OCI-LY3 (cell line): ENCODE measurements around the gene IER3.

ENCODE experiments used
- H2AFZ ChIP-seq: fragments of 200-600, 300-600 bp; shearing (Covaris generic); 2 replicates; pipeline ENCODE4 v1.6.0; 2014; ENCODE audit warnings: antibody characterized with exemption, low read depth, low read length
- H3K27ac ChIP-seq: fragments of 200-600, 300-600 bp; sonication (generic); 2 replicates; pipeline ENCODE4 v1.5.1; 2014; ENCODE audit warnings: mild to moderate bottlenecking, low read length, moderate library complexity, mixed read lengths
- H3K27me3 ChIP-seq: fragments of 200-600, 300-600 bp; sonication (generic); 2 replicates; pipeline ENCODE4 v1.6.1; 2014; ENCODE audit warnings: low read depth, low read length, mixed read lengths
- H3K36me3 ChIP-seq: fragments of 200-600, 300-600 bp; sonication (generic); replicated peaks from 2 replicates; pipeline ENCODE3; 2014; ENCODE audit warnings: low read depth, low read length, mixed read lengths
- H3K4me1 ChIP-seq: fragments of 300-600, 200-600 bp; sonication (generic); 2 replicates; pipeline ENCODE4 v1.6.1; 2014; ENCODE audit warnings: low read length, mixed read lengths
- H3K4me2 ChIP-seq: fragments of 200-600, 300-600 bp; sonication (generic); 2 replicates; pipeline ENCODE4 v1.6.1; 2014; ENCODE audit warnings: low read length, mixed read lengths
- H3K4me3 ChIP-seq: fragments of 300-600, 200-600 bp; sonication (generic); 2 replicates; pipeline ENCODE4 v1.5.1; 2014; ENCODE audit warnings: antibody characterized with exemption, mild to moderate bottlenecking, low read length, moderate library complexity
- H3K79me2 ChIP-seq: fragments of 300-600, 200-600 bp; shearing (Covaris generic); 2 replicates; pipeline ENCODE4 v1.6.1; 2014; ENCODE audit warnings: mild to moderate bottlenecking, low read length, mixed read lengths
- H3K9ac ChIP-seq: fragments of 300-600, 200-600 bp; shearing (Covaris generic); 2 replicates; pipeline ENCODE4 v1.6.0; 2014; ENCODE audit warnings: mild to moderate bottlenecking, low read length, moderate library complexity
- H3K9me3 ChIP-seq: fragments of 200-600, 300-600 bp; shearing (Covaris generic); 2 replicates; pipeline ENCODE4 v1.6.1; 2014; ENCODE audit warnings: low read length, mixed read lengths; ENCODE audit not compliant: insufficient read depth
- H4K20me1 ChIP-seq: fragments of 200-600, 300-600 bp; sonication (generic); 2 replicates; pipeline ENCODE4 v1.6.1; 2016; ENCODE audit warnings: low read length, mixed read lengths; ENCODE audit not compliant: insufficient read depth
- EZH2phosphoT487 ChIP-seq: fragments of 200-600 bp; shearing (Covaris generic); IDR thresholded peaks from 2 replicates; pipeline ENCODE4 v1.6.1; 2018; ENCODE audit warnings: antibody characterized with exemption, mixed run types, low read depth
- TF ChIP-seq, protein P1 (sequence below): fragments of 200-600, 300-600 bp; sonication (generic); IDR thresholded peaks from 2 replicates; pipeline ENCODE4 v1.5.1; 2014; ENCODE audit warnings: antibody characterized with exemption, low read length, low read depth

The IER3 gene

DNA sequence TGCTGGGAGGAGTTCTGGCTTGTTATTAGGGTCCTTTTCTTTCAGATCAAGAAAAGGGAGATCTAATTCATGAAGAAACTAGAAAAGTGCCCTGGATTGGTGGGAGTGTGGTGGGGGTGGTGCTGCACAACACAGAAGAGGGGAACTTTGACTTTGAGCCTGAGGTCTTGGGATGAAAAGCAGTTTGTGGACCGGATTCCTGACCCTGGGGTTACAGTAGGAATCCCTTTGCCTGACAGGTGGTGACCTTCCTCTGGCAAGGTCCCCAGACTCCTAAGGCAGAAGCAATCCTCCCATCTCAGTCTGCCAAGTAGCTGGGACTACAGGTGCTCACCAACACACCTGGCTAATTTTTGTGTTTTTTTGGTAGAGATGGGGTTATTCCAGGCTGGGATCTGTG lies 45.3 kb upstream of the IER3 start:
- Histone ChIP-seq H3K4me1 (peaks cover 4% of the 10 kb centered on the region; the same call in 1 of the 2 replicates), H3K27ac (no peak overlapping the region), H3K27me3 (peaks cover 5% of the 10 kb centered on the region; the same call in 1 of the 2 replicates), H3K9ac (no peak overlapping the region), H3K36me3 (no peaks in the 10 kb centered on the region), H3K4me3 (no peak overlapping the region), H3K4me2 (no peak overlapping the region), H2AFZ (no peak overlapping the region), H4K20me1 (no peaks in the 10 kb centered on the region), H3K9me3 (no peaks in the 10 kb centered on the region), H3K79me2 (no peaks in the 10 kb centered on the region)
- TF ChIP-seq, protein P1, sequence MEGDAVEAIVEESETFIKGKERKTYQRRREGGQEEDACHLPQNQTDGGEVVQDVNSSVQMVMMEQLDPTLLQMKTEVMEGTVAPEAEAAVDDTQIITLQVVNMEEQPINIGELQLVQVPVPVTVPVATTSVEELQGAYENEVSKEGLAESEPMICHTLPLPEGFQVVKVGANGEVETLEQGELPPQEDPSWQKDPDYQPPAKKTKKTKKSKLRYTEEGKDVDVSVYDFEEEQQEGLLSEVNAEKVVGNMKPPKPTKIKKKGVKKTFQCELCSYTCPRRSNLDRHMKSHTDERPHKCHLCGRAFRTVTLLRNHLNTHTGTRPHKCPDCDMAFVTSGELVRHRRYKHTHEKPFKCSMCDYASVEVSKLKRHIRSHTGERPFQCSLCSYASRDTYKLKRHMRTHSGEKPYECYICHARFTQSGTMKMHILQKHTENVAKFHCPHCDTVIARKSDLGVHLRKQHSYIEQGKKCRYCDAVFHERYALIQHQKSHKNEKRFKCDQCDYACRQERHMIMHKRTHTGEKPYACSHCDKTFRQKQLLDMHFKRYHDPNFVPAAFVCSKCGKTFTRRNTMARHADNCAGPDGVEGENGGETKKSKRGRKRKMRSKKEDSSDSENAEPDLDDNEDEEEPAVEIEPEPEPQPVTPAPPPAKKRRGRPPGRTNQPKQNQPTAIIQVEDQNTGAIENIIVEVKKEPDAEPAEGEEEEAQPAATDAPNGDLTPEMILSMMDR: no peak
- no peak for TF ChIP-seq EZH2phosphoT487

DNA sequence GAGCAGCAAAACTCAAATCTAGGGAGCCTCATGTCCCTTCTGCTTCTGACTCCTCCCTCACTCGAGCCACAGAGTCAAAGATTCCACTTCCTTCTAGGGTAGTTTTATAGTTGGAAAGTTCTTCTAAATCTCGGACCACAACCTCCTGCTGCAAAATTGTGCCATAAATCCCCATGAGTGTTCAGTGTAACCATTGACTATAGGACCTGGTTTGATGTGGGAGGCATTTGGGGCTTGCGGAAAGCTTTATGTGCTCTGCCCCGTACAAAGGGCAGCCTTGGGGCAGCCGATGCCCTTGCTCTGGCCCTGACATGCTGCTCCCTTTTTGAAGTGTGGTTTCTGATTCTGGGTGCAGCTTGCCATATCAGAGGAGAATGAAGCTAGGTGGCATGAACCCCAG lies 43.6 kb upstream of the IER3 start:
- Histone ChIP-seq H3K9ac (no peak overlapping the region), H3K27me3 (peaks cover 5% of the 10 kb centered on the region; the same call in 1 of the 2 replicates), H4K20me1 (no peaks in the 10 kb centered on the region), H3K4me2 (no peak overlapping the region), H3K4me1 (no peaks in the 10 kb centered on the region; the same call in 1 of the 2 replicates), H3K79me2 (no peaks in the 10 kb centered on the region), H3K9me3 (no peaks in the 10 kb centered on the region), H3K36me3 (no peaks in the 10 kb centered on the region), H2AFZ (no peak overlapping the region), H3K4me3 (no peak overlapping the region), H3K27ac (no peak overlapping the region)
- TF ChIP-seq, protein P1: no peak
- no peak for TF ChIP-seq EZH2phosphoT487

DNA sequence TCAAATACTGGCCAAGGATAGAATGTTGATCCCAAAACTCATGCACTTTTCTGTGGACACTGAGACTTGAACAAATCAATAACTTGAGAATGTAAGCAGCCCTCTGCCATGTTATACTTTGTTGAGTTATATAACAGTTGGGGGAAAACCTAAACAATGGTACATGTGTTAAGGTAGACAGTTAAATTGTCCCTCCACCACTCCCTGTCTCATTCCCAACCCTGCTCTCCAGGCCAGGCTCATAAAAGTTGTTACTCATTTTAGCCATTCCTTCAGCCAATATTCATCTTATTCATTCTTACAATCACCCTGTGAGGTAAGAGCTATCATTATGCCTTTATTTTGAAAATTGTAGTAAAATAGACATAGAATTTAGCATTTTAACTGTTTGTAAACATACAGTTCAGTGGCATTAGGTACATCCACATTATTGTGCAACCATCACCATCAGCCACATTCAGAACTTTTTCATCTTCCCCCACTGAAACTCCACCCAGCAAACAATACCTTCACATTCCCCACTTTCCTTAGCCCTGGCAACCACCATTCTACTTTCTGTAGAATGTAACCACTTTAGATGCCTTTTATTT lies 38.2 kb upstream of the IER3 start:
- TF ChIP-seq, protein P1: no peak
- TF ChIP-seq EZH2phosphoT487: no peak
- Histone ChIP-seq H3K4me3 (no peak overlapping the region), H3K4me1 (peaks cover 12% of the 10 kb centered on the region), H3K36me3 (no peaks in the 10 kb centered on the region), H3K27ac (peak overlapping the region; percentile 29; the same call in 1 of the 2 replicates), H2AFZ (no peak overlapping the region), H3K27me3 (no peaks in the 10 kb centered on the region), H3K9me3 (no peaks in the 10 kb centered on the region), H3K9ac (no peak overlapping the region), H4K20me1 (no peaks in the 10 kb centered on the region), H3K4me2 (peak overlapping the region; percentile 43; the same call in 1 of the 2 replicates), H3K79me2 (no peaks in the 10 kb centered on the region)

DNA sequence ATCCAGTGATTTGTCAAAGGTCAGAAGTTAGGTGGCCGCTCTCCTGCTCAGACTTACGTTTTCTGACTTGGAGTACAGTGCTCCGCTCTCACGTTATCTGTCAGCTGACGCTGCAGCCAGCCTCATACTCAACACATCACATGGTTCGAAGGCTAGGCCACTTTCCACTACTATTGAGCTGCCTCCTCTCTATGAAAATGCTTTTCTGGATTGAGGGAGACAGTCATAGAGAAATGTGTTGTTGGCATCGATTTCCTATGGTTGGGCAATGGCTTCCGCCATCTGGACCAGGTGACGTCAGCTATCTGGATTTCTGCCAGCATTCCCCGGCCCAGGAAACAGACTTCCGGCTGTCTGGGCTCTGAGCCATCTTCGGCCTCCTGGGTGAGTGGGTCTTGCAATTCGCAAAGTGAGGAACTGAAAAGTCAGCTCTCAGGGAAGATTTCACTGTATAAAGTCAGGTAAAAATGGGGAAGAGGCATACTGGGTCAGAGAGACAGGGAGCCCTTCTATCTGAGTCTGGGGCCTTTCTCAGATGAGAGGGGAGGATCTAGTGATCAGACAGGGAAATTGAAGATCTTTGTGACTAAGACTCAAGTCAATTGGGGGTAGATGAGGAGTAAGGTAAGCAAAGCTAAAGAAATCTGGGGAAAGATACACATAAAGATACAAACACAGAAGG lies 37.5 kb upstream of the IER3 start:
- Histone ChIP-seq H3K4me2 (peak overlapping the region; percentile 43), H2AFZ (peak overlapping the region; percentile 67), H4K20me1 (no peaks in the 10 kb centered on the region), H3K27me3 (no peaks in the 10 kb centered on the region), H3K79me2 (no peaks in the 10 kb centered on the region), H3K36me3 (no peaks in the 10 kb centered on the region), H3K4me3 (peak overlapping the region; percentile 45), H3K9me3 (no peaks in the 10 kb centered on the region), H3K27ac (peak overlapping the region; percentile 29; the same call in 1 of the 2 replicates), H3K4me1 (peaks cover 12% of the 10 kb centered on the region), H3K9ac (no peak overlapping the region)
- TF ChIP-seq, protein P1: no peak
- TF ChIP-seq EZH2phosphoT487: no peak
